AG04450 (cell line): Measurements from ENCODE around the gene SH3PXD2A. TPM values are rescaled to one million over a fixed set of nuclear protein-coding genes. Genes with fewer than 3 reads are reported as not detected.

ENCODE experiments used
- CTCF ChIA-PET: fragments of 300-600, 350-600 bp; formaldehyde crosslinking; extraction: SDS; loops from one replicate; lab custom pipeline; 2022; ENCODE audit warnings: antibody characterized with exemption, inconsistent platforms; lab: Charles Lee
- POLR2A ChIA-PET: fragments of 350-600 bp; formaldehyde crosslinking; extraction: SDS; loops from one replicate; lab custom pipeline; 2021; ENCODE audit warnings: antibody characterized with exemption, inconsistent platforms; lab: Yijun Ruan, JAX
- DNase-seq: peaks from one replicate; pipeline ENCODE4 v3.0.0-alpha.2; 2011; ENCODE audit warnings: low read depth, low spot score
- H3K27ac ChIP-seq: one replicate; pipeline ENCODE4 v1.5.1; 2012; ENCODE audit warnings: low read depth, low read length, control low read depth
- H3K27me3 ChIP-seq: one replicate; pipeline ENCODE4 v1.6.0; 2012; ENCODE audit warnings: low read length; ENCODE audit not compliant: control insufficient read depth, insufficient read depth
- H3K4me3 ChIP-seq: 2 replicates; pipeline ENCODE4 v1.5.1; 2011; ENCODE audit warnings: mild to moderate bottlenecking, low read depth, low read length, control low read depth
- H3K9me3 ChIP-seq: 2 replicates; pipeline ENCODE4 v1.5.1; 2012; ENCODE audit warnings: low read length; ENCODE audit not compliant: control insufficient read depth, insufficient read depth
- CTCF ChIP-seq: IDR thresholded peaks from 2 replicates; pipeline ENCODE4 v1.5.1; 2011; ENCODE audit warnings: low read depth, low read length, control low read depth, inconsistent platforms
- polyA plus RNA-seq: library from polyadenylated mRNA; depleted of rRNA; stranded (reverse); fragments of >200 nt; gene quantifications from 2 replicates; pipeline ENCODE4 v1.2.3, GENCODE V29; 2011

Gene SH3PXD2A
- polyA plus RNA-seq, 1 experiment = 22.9 TPM

GRCh38 chr10:103582331-103583123 is 272.8 kb downstream of the SH3PXD2A start:
- H3K27ac ChIP-seq = no peak overlapping the region
- DNase-seq = no peak
- ChIA-PET POLR2A (no interaction called here), CTCF (interaction anchor here (1.2 to 2.8 kb wide), 3 partner anchors 11 to 104 kb away, joined by 4 to 12 read pairs (median 7); no protein-coding TSS in a partner anchor)
- peaks cover 54% of the 10 kb centered on the region for H3K27me3 ChIP-seq
- no peak for TF ChIP-seq CTCF
- H3K4me3 ChIP-seq = no peak overlapping the region
- H3K9me3 ChIP-seq = peaks cover 3% of the 10 kb centered on the region; the same call in 1 of the 2 replicates

GRCh38 chr10:103581499-103581898 is 273.9 kb downstream of the SH3PXD2A start:
- DNase-seq = no peak
- CTCF ChIA-PET = interaction anchor here (1.4 to 2.8 kb wide), 3 partner anchors 12 to 105 kb away, joined by 6 to 12 read pairs (median 7); no protein-coding TSS in a partner anchor
- POLR2A ChIA-PET = no interaction called here
- no peak overlapping the region for H3K27ac ChIP-seq
- no peak overlapping the region for H3K4me3 ChIP-seq
- peaks cover 59% of the 10 kb centered on the region for H3K27me3 ChIP-seq
- TF ChIP-seq CTCF = no peak
- H3K9me3 ChIP-seq = peaks cover 3% of the 10 kb centered on the region; the same call in 1 of the 2 replicates

- H3K9me3 ChIP-seq = peaks cover 3% of the 10 kb centered on the region; the same call in 1 of the 2 replicates
- H3K27ac ChIP-seq = no peak overlapping the region
- no peak overlapping the region for H3K4me3 ChIP-seq
- POLR2A ChIA-PET = no interaction called here
- DNase-seq = no peak
- TF ChIP-seq CTCF = no peak
- CTCF ChIA-PET = interaction anchor here (0.8 to 2.8 kb wide), 3 partner anchors 13 to 106 kb away, joined by 4 to 7 read pairs (median 6); no protein-coding TSS in a partner anchor
- H3K27me3 ChIP-seq = peaks cover 63% of the 10 kb centered on the region
These were observed 274.9 kb downstream of the SH3PXD2A start for GRCh38 chr10:103580430-103580829.

- TF ChIP-seq CTCF = no peak
- H3K27ac ChIP-seq = no peak overlapping the region
- H3K27me3 ChIP-seq = peaks cover 63% of the 10 kb centered on the region
- ChIA-PET POLR2A (no interaction called here), CTCF (interaction anchor here (0.8 to 2.8 kb wide), 3 partner anchors 13 to 106 kb away, joined by 4 to 7 read pairs (median 6); no protein-coding TSS in a partner anchor)
- DNase-seq = no peak
- peaks cover 1% of the 10 kb centered on the region; the same call in 1 of the 2 replicates for H3K9me3 ChIP-seq
- no peak overlapping the region for H3K4me3 ChIP-seq
These were observed 275.4 kb downstream of the SH3PXD2A start for GRCh38 chr10:103580011-103580410.
